IMR-90 (cell line): ENCODE data around the gene CARD16. TPM values are rescaled to one million over a fixed set of nuclear protein-coding genes. Genes with fewer than 3 reads are reported as not detected.
"Not testable (repeated sequence)": the region's sequence is repeated elsewhere in the genome, so short reads cannot be mapped to it uniquely, and the experiment has no call there.

Source experiments
- ATAC-seq: fragments of 200-7000 bp; cut with Tn5 transposase; 2 replicates; pipeline ENCODE4 v1.9.1; 2020; ENCODE audit warnings: low read depth, mild to moderate bottlenecking, moderate library complexity
- BruUV-seq: library from RNA; stranded (reverse); fragments of 400-500 nt; replicated peaks from 2 replicates; lab custom pipeline; 2021; lab: Mats Ljungman, UMichigan
- CTCF ChIA-PET: fragments of 300-600 bp; formaldehyde crosslinking; extraction: SDS; loops from one replicate; lab custom pipeline; 2021; ENCODE audit warnings: antibody characterized with exemption; lab: Yijun Ruan, JAX
- POLR2A ChIA-PET: fragments of 300-600 bp; sonication (Branson Sonifier 250); formaldehyde crosslinking; loops from one replicate; lab custom pipeline; 2022; ENCODE audit warnings: antibody characterized with exemption; ENCODE audit not compliant: unreplicated experiment; lab: Charles Lee
- DNase-seq: peaks from one replicate; pipeline ENCODE4 v3.0.0; 2013
- H2AFZ ChIP-seq: replicated peaks from 2 replicates; pipeline ENCODE3; 2013; ENCODE audit warnings: low read length, mild to moderate bottlenecking; ENCODE audit not compliant: poor library complexity
- H2AK5ac ChIP-seq: 2 replicates; pipeline ENCODE4 v1.6.1; 2013; ENCODE audit warnings: low read depth, low read length, inconsistent platforms
- H2AK9ac ChIP-seq: replicated peaks from 2 replicates; pipeline ENCODE3; 2013; ENCODE audit warnings: mild to moderate bottlenecking, low read depth, low read length, moderate library complexity; ENCODE audit not compliant: poor library complexity
- H2BK120ac ChIP-seq: 2 replicates; pipeline ENCODE4 v1.6.1; 2013; ENCODE audit warnings: low read depth, low read length, inconsistent platforms
- H2BK15ac ChIP-seq: 3 replicates; pipeline ENCODE4 v1.6.1; 2013; ENCODE audit warnings: low read depth, low read length, inconsistent platforms
- H2BK20ac ChIP-seq: 2 replicates; pipeline ENCODE4 v1.6.1; 2013; ENCODE audit warnings: low read depth, mild to moderate bottlenecking, inconsistent platforms, low read length, moderate library complexity
- H2BK5ac ChIP-seq: 2 replicates; pipeline ENCODE4 v1.6.1; 2013; ENCODE audit warnings: mild to moderate bottlenecking, low read depth, low read length, inconsistent platforms; ENCODE audit not compliant: poor library complexity, severe bottlenecking
- H3K14ac ChIP-seq: replicated peaks from 2 replicates; pipeline ENCODE4 v1.6.1; 2013; ENCODE audit warnings: low read depth, low read length, inconsistent platforms
- H3K18ac ChIP-seq: 2 replicates; pipeline ENCODE4 v1.6.1; 2013; ENCODE audit warnings: low read depth, low read length, control low read depth
- H3K23ac ChIP-seq: 2 replicates; pipeline ENCODE4 v1.6.1; 2013; ENCODE audit warnings: low read depth, low read length, inconsistent platforms
- H3K27ac ChIP-seq: 2 replicates; pipeline ENCODE4 v1.5.1; 2013; ENCODE audit warnings: mild to moderate bottlenecking, control low read depth, low read length; ENCODE audit not compliant: insufficient read depth
- H3K27me3 ChIP-seq: 2 replicates; pipeline ENCODE4 v1.6.1; 2013; ENCODE audit warnings: low read length; ENCODE audit not compliant: control insufficient read depth, insufficient read depth
- H3K36me3 ChIP-seq: 2 replicates; pipeline ENCODE4 v1.6.1; 2013; ENCODE audit warnings: low read length, mixed read lengths; ENCODE audit not compliant: control insufficient read depth, insufficient read depth
- H3K4ac ChIP-seq: 2 replicates; pipeline ENCODE4 v1.6.1; 2013; ENCODE audit warnings: low read depth, low read length, inconsistent platforms
- H3K4me1 ChIP-seq: 2 replicates; pipeline ENCODE4 v1.6.1; 2013; ENCODE audit warnings: low read length, mixed read lengths; ENCODE audit not compliant: control insufficient read depth, insufficient read depth
- H3K4me2 ChIP-seq: 2 replicates; pipeline ENCODE4 v1.6.1; 2013; ENCODE audit warnings: low read depth, mild to moderate bottlenecking, control low read depth, low read length, moderate library complexity
- H3K4me3 ChIP-seq: 2 replicates; pipeline ENCODE4 v1.5.1; 2013; ENCODE audit warnings: low read depth, mild to moderate bottlenecking, control low read depth, low read length, moderate library complexity; ENCODE audit not compliant: insufficient read depth
- H3K56ac ChIP-seq: 2 replicates; pipeline ENCODE4 v1.6.1; 2013; ENCODE audit warnings: low read length, inconsistent platforms; ENCODE audit not compliant: insufficient read depth; ENCODE audit errors: extremely low read depth
- H3K79me1 ChIP-seq, 2 experiments: 2 replicates each; pipeline ENCODE4 v1.6.1; 2013; ENCODE audit warnings: low read length in 2 of 2, inconsistent platforms in 1 of 2, low read depth in 1 of 2
- H3K9ac ChIP-seq: 2 replicates; pipeline ENCODE4 v1.6.1; 2013; ENCODE audit warnings: low read depth, low read length, control low read depth
- H3K9me1 ChIP-seq: 2 replicates; pipeline ENCODE4 v1.6.1; 2013; ENCODE audit warnings: low read length, inconsistent platforms; ENCODE audit not compliant: insufficient read depth
- H3K9me3 ChIP-seq: 2 replicates; pipeline ENCODE4 v1.6.1; 2013; ENCODE audit warnings: low read length; ENCODE audit not compliant: control insufficient read depth, insufficient read depth
- H4K20me1 ChIP-seq: 2 replicates; pipeline ENCODE4 v1.6.1; 2013; ENCODE audit warnings: low read length, inconsistent platforms; ENCODE audit not compliant: insufficient read depth
- H4K5ac ChIP-seq: 2 replicates; pipeline ENCODE4 v1.6.1; 2013; ENCODE audit warnings: mild to moderate bottlenecking, low read depth, low read length, control low read depth
- H4K8ac ChIP-seq, 2 experiments: 2 replicates each; pipeline ENCODE4 v1.6.1; 2013; ENCODE audit warnings: low read depth in 2 of 2, low read length in 2 of 2, control low read depth in 1 of 2, inconsistent platforms in 1 of 2
- H4K91ac ChIP-seq: 2 replicates; pipeline ENCODE4 v1.6.1; 2013; ENCODE audit warnings: low read depth, low read length, inconsistent platforms; ENCODE audit not compliant: insufficient read depth
- WGBS, 2 experiments: methylation state at CpG; one replicate each; pipeline versions ENCODE4 v1.1.5 to v1.1.7; 2013; ENCODE audit warnings: missing lambda C conversion rate in 2 of 2; ENCODE audit not compliant: insufficient read length in 1 of 2; ENCODE audit errors: extremely low coverage in 2 of 2; 5-methylcytosine and 5-hydroxymethylcytosine counted together
- dilution Hi-C: fragments of 300-500 bp; cut with HindIII; formaldehyde crosslinking; loops from one replicate; pipeline ENCODE4 v1.14.3; 2018; ENCODE audit warnings: low sequenced_read_pairs; ENCODE audit not compliant: unreplicated experiment
- in situ Hi-C: fragments of 300-500 bp; cut with MboI; formaldehyde crosslinking; loops from 3 replicates; pipeline ENCODE4 v1.14.3; 2019; ENCODE audit warnings: low sequenced_read_pairs, inconsistent platforms, mixed read lengths
- intact Hi-C: fragments of 100-400 bp; cut with micrococcal nuclease; formaldehyde crosslinking; loops from 2 replicates; pipeline ENCODE4 v1.10.0; 2022
- polyA plus RNA-seq, 3 experiments: library from polyadenylated mRNA; depleted of rRNA; stranded (reverse); fragments of >200 nt; gene quantifications; 2 replicates each; pipeline ENCODE4 v1.2.3, GENCODE V29; 2012; ENCODE audit warnings: low replicate concordance in 1 of 3
- total RNA-seq: library from RNA; depleted of rRNA; stranded (reverse); fragments of >200 nt; gene quantifications from 2 replicates; pipeline ENCODE4 v1.2.3, GENCODE V29; 2012

Gene CARD16
- total and polyA plus RNA-seq, 2 of the 4 experiments (the other 2 are of a cell fraction): 7.9 to 29.2 TPM

GRCh38 chr11:105080171-105080906 lies 35.2 kb upstream of the CARD16 start:
- H3K36me3 ChIP-seq, H3K9me3 ChIP-seq, intact Hi-C loops, H4K91ac ChIP-seq, H2AK9ac ChIP-seq, H2AK5ac ChIP-seq, H3K27me3 ChIP-seq, in situ Hi-C loops, H3K4me1 ChIP-seq, H3K27ac ChIP-seq, POLR2A ChIA-PET, H3K9me1 ChIP-seq, H2AFZ ChIP-seq, H4K20me1 ChIP-seq, H3K56ac ChIP-seq, BruUV-seq, H3K79me1 ChIP-seq, CTCF ChIA-PET, DNase-seq, H3K23ac ChIP-seq, dilution Hi-C loops: not testable (repeated sequence)
- WGBS, 2 experiments: no CpG with 5 or more reads among the region's 6 CpGs
- H3K18ac ChIP-seq: peak overlapping the region; percentile 77; the same call in 1 of the 2 replicates
- peak overlapping the region; percentile 43; the same call in 1 of the 3 replicates for H2BK15ac ChIP-seq
- H2BK120ac ChIP-seq: peak overlapping the region; percentile 47
- H4K5ac ChIP-seq: peak overlapping the region; percentile 82; the same call in 1 of the 2 replicates
- peak overlapping the region; percentile 85; the same call in 1 of the 2 replicates for H3K4me2 ChIP-seq
- peak overlapping the region; percentile 57 for H2BK5ac ChIP-seq
- peak overlapping the region; percentile 29; the same call in 1 of the 2 replicates for H3K4ac ChIP-seq
- H2BK20ac ChIP-seq: peak overlapping the region; percentile 11
- H3K4me3 ChIP-seq: peak overlapping the region; percentile 31; the same call in 1 of the 2 replicates
- H4K8ac ChIP-seq: peak overlapping the region; percentile 11 to 69
- H3K9ac ChIP-seq: peak overlapping the region; percentile 10; the same call in 1 of the 2 replicates
- 0 out of 2 replicates have a peak overlapping the region, but pooled peaks have one; percentile 4 for H3K14ac ChIP-seq
- peak; percentile 59; the same call in 1 of the 2 replicates for ATAC-seq
